Smooth muscle cell (in vitro differentiated cells): Measurements from ENCODE around the gene PRR23E. TPM values are rescaled to one million over a fixed set of nuclear protein-coding genes. Genes with fewer than 3 reads are reported as not detected.

Source experiments
- DNase-seq: peaks from one replicate; lab custom pipeline; 2025; ENCODE audit not compliant: unreplicated experiment; lab: John Stamatoyannopoulos, UW
- H2AFZ ChIP-seq: fragments of 200-600 bp; sonication (generic); 2 replicates; pipeline ENCODE4 v1.6.0; 2016; ENCODE audit warnings: antibody characterized with exemption, low read depth, mild to moderate bottlenecking
- H3F3A ChIP-seq: fragments of 200-600 bp; sonication (generic); 2 replicates; pipeline ENCODE4 v1.6.0; 2017; ENCODE audit warnings: antibody characterized with exemption, low read depth
- H3K27ac ChIP-seq: fragments of 200-600 bp; sonication (generic); 2 replicates; pipeline ENCODE4 v1.5.1; 2016; ENCODE audit warnings: low read depth, mild to moderate bottlenecking
- H3K27me3 ChIP-seq: fragments of 200-600 bp; sonication (generic); 2 replicates; pipeline ENCODE4 v1.6.1; 2016; ENCODE audit warnings: low read depth, mild to moderate bottlenecking
- H3K36me3 ChIP-seq: fragments of 200-600 bp; sonication (generic); 2 replicates; pipeline ENCODE4 v1.5.1; 2016; ENCODE audit warnings: low read depth
- H3K4me1 ChIP-seq: fragments of 200-600 bp; sonication (generic); 2 replicates; pipeline ENCODE4 v1.5.1; 2016; ENCODE audit warnings: low read depth
- H3K4me2 ChIP-seq: fragments of 200-600 bp; sonication (generic); 2 replicates; pipeline ENCODE4 v1.6.0; 2016; ENCODE audit warnings: mild to moderate bottlenecking
- H3K4me3 ChIP-seq: fragments of 200-600 bp; sonication (generic); 2 replicates; pipeline ENCODE4 v1.5.1; 2016; ENCODE audit warnings: mild to moderate bottlenecking
- H3K79me2 ChIP-seq: fragments of 200-600 bp; sonication (generic); 2 replicates; pipeline ENCODE4 v1.6.0; 2016; ENCODE audit warnings: low read depth, mild to moderate bottlenecking
- H3K9ac ChIP-seq: fragments of 200-600 bp; sonication (generic); 2 replicates; pipeline ENCODE4 v1.6.0; 2016; ENCODE audit warnings: low read depth
- H3K9me3 ChIP-seq: fragments of 200-600 bp; sonication (generic); replicated peaks from 2 replicates; pipeline ENCODE4 v1.5.1; 2016; ENCODE audit warnings: low read depth
- H4K20me1 ChIP-seq: fragments of 200-600 bp; sonication (generic); 2 replicates; pipeline ENCODE4 v1.6.0; 2016; ENCODE audit warnings: low read depth
- WGBS: methylation state at CpG from one replicate; pipeline ENCODE4 v1.1.7; 2016; ENCODE audit warnings: low lambda C conversion rate; 5-methylcytosine and 5-hydroxymethylcytosine counted together
- polyA plus RNA-seq: library from polyadenylated mRNA; unstranded; fragments of >200 nt; fragmentation: Nextera tagmentation; extraction: Ambion mirVana; gene quantifications from 2 replicates; pipeline ENCODE4 v1.2.1, GENCODE V29; 2016
- total RNA-seq: library from RNA; depleted of rRNA; stranded (reverse); fragments of >200 nt; gene quantifications from 2 replicates; pipeline ENCODE4 v1.2.3, GENCODE V29; 2014
- TF ChIP-seq, protein P1 (sequence below): fragments of 200-600 bp; sonication (generic); IDR thresholded peaks from 2 replicates; pipeline ENCODE4 v1.5.1; 2017; ENCODE audit warnings: borderline replicate concordance, mild to moderate bottlenecking, antibody characterized with exemption; ENCODE audit not compliant: insufficient read depth, poor library complexity, severe bottlenecking

Gene PRR23E
- total and polyA plus RNA-seq, 2 experiments from 2014 or later, result not detected

DNA sequence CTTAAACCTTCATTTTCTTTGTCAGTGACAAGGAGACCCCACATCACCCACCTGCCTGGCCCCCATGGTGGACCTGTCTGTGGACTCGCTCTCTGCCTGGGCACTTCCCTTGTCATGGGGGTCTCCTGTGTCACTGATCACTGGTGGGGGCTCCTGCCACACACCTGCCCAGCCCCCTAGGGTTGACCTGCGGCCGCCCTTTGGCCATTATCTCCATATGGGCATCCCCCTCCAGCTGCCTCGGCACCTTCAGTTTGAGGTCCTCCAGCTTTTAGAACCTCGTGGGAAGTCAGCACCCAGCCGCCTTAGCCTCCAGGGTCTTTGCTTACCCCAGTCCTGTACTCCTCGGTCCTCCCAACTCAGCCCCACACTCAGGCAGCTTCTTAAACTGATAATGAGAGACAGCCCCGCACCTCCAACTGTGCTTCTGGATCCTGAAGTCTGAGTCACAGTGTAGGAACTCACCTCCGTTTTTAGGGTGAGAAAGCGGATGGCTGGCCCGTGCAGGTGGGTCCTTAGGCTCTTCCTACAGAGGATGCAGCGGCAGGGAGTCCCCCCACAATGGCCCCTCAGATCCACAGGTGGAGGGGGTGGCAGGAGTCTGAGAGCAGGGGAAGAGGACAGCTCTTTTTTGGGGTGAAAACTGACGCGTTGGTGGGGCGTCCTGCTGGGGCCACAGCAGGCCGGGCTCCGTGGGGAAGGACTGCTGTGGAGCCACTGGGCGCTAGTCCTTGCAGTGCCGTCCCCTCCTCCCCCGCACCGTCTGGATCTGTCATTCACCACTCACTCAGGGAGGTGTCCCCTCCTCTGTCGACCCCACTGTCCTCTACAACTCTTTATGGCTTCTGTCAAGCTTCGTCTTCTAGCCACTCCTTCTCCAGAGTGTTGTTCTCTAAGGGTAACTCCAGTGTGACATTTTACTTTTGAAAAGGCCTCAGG lies 8.7 kb upstream of the PRR23E start:
- Histone ChIP-seq H3K36me3 (no peaks in the 10 kb centered on the region), H2AFZ (no peak overlapping the region), H3K4me2 (no peak overlapping the region), H3K79me2 (no peaks in the 10 kb centered on the region), H3K27ac (no peak overlapping the region), H3F3A (no peaks in the 10 kb centered on the region), H3K27me3 (no peaks in the 10 kb centered on the region), H3K9me3 (no peaks in the 10 kb centered on the region), H3K9ac (no peak overlapping the region), H4K20me1 (no peaks in the 10 kb centered on the region), H3K4me1 (no peaks in the 10 kb centered on the region), H3K4me3 (no peak overlapping the region)
- DNase-seq, result no peak
- WGBS, result 93% methylated on average over 23 of the region's 23 CpGs
- TF ChIP-seq, protein P1, sequence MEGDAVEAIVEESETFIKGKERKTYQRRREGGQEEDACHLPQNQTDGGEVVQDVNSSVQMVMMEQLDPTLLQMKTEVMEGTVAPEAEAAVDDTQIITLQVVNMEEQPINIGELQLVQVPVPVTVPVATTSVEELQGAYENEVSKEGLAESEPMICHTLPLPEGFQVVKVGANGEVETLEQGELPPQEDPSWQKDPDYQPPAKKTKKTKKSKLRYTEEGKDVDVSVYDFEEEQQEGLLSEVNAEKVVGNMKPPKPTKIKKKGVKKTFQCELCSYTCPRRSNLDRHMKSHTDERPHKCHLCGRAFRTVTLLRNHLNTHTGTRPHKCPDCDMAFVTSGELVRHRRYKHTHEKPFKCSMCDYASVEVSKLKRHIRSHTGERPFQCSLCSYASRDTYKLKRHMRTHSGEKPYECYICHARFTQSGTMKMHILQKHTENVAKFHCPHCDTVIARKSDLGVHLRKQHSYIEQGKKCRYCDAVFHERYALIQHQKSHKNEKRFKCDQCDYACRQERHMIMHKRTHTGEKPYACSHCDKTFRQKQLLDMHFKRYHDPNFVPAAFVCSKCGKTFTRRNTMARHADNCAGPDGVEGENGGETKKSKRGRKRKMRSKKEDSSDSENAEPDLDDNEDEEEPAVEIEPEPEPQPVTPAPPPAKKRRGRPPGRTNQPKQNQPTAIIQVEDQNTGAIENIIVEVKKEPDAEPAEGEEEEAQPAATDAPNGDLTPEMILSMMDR, result no peak

DNA sequence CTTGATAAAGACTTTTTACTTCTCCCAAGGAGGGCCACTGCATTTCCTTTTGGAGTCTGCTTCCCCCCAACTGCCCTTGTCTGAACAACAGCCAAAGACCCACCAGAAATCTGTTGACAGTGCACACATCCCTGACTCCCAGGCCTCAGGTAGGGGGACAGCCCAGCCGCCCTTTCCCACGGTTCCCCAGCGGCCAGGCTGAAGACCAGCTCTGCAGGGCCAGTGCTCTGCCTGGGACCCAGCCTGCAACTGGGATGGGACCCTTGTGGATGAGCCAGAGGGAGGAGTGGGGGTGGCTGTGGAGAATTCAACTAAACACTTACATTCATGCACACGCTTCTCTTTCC lies 8.1 kb upstream of the PRR23E start:
- no peaks in the 10 kb centered on the region for H3K4me1 ChIP-seq
- H3K27ac ChIP-seq, result no peak overlapping the region
- no peaks in the 10 kb centered on the region for H3F3A ChIP-seq
- no peaks in the 10 kb centered on the region for H3K79me2 ChIP-seq
- DNase-seq, result no peak
- H3K36me3 ChIP-seq, result no peaks in the 10 kb centered on the region
- TF ChIP-seq, protein P1, result no peak
- no peak overlapping the region for H2AFZ ChIP-seq
- H3K27me3 ChIP-seq, result no peaks in the 10 kb centered on the region
- WGBS, result 87% methylated on average over 4 of the region's 4 CpGs
- H4K20me1 ChIP-seq, result no peaks in the 10 kb centered on the region
- no peak overlapping the region for H3K4me2 ChIP-seq
- H3K4me3 ChIP-seq, result no peak overlapping the region
- H3K9me3 ChIP-seq, result no peaks in the 10 kb centered on the region
- H3K9ac ChIP-seq, result no peak overlapping the region

DNA sequence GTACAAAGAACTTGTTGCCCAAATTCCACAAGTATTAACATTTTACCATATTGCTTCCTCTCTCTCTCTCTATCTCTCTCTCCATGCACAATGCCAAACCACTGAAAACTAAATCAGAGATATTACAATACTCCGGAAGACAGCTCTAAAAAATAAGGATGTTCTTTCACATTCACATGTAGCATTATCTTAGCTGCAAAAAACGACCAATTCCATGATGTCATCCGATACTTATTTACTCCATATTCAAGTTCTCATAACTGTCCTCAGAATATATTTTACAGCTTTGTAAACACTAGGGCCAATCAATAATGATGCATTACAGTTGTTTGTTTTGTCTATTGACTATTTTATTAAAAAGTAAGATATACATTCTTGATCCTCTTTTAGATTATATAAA lies 7.7 kb upstream of the PRR23E start:
- Histone ChIP-seq H3K4me3 (no peak overlapping the region), H3K4me1 (no peaks in the 10 kb centered on the region), H3K4me2 (no peak overlapping the region), H3K9ac (no peak overlapping the region), H3K27ac (no peak overlapping the region), H3K9me3 (no peaks in the 10 kb centered on the region), H3K79me2 (no peaks in the 10 kb centered on the region), H3K27me3 (no peaks in the 10 kb centered on the region), H3F3A (no peaks in the 10 kb centered on the region), H4K20me1 (no peaks in the 10 kb centered on the region), H3K36me3 (no peaks in the 10 kb centered on the region), H2AFZ (no peak overlapping the region)
- TF ChIP-seq, protein P1, result no peak
- 94% methylated on average over 3 of the region's 3 CpGs for WGBS
- DNase-seq, result no peak
